ENCODE results near the gene SHISA6.

The SHISA6 gene

GRCh38 chr17:11276486-11276885 lies 35.5 kb downstream of the SHISA6 start:
- DNase-seq (ENCODE audit: low read depth): no peak
- no peak for TF ChIP-seq CTCF (conservative IDR thresholded peaks at IDR 0.05; ENCODE audit: low read depth, low read length)
- no peak overlapping the region for H3K4me3 ChIP-seq (ENCODE audit: low read length)

GRCh38 chr17:11278186-11278991 lies 37.4 kb downstream of the SHISA6 start:
- no peak overlapping the region for H3K4me3 ChIP-seq (ENCODE audit: low read length)
- DNase-seq (ENCODE audit: low read depth): no peak
- TF ChIP-seq CTCF (conservative IDR thresholded peaks at IDR 0.05; ENCODE audit: low read depth, low read length): no peak

- TF ChIP-seq CTCF (conservative IDR thresholded peaks at IDR 0.05; ENCODE audit: low read depth, low read length): no peak
- H3K4me3 ChIP-seq (ENCODE audit: low read length): no peak overlapping the region
- no peak for DNase-seq (ENCODE audit: low read depth)
Measured at GRCh38 chr17:11278992-11279270, 37.9 kb downstream of the SHISA6 start.

- no peak for TF ChIP-seq CTCF (conservative IDR thresholded peaks at IDR 0.05; ENCODE audit: low read depth, low read length)
- DNase-seq (ENCODE audit: low read depth): no peak
- no peak overlapping the region for H3K4me3 ChIP-seq (ENCODE audit: low read length)
Measured at GRCh38 chr17:11279776-11280344, 38.8 kb downstream of the SHISA6 start.

- H3K4me3 ChIP-seq (ENCODE audit: low read length): no peak overlapping the region
- no peak for TF ChIP-seq CTCF (conservative IDR thresholded peaks at IDR 0.05; ENCODE audit: low read depth, low read length)
- no peak for DNase-seq (ENCODE audit: low read depth)
Measured at GRCh38 chr17:11282586-11282985, 41.6 kb downstream of the SHISA6 start.

GRCh38 chr17:11284811-11285210 lies 43.8 kb downstream of the SHISA6 start:
- DNase-seq (ENCODE audit: low read depth): no peak
- TF ChIP-seq CTCF (conservative IDR thresholded peaks at IDR 0.05; ENCODE audit: low read depth, low read length): no peak
- no peak overlapping the region for H3K4me3 ChIP-seq (ENCODE audit: low read length)

GRCh38 chr17:11285946-11286345 lies 44.9 kb downstream of the SHISA6 start:
- DNase-seq (ENCODE audit: low read depth): no peak
- no peak overlapping the region for H3K4me3 ChIP-seq (ENCODE audit: low read length)
- TF ChIP-seq CTCF (conservative IDR thresholded peaks at IDR 0.05; ENCODE audit: low read depth, low read length): no peak
